Measurements from ENCODE around the gene PHAF1. TPM values are rescaled to one million over a fixed set of nuclear protein-coding genes. Genes with fewer than 3 reads are reported as not detected.
A peak's percentile ranks its signal among the peaks of the same experiment; 100 is the strongest.

The PHAF1 gene
- total and polyA plus RNA-seq, 9 of the 15 experiments (the other 6 are each of a cell fraction or from before 2014, with no cell fraction given) = 5.1 to 25.4 (median 13.8) TPM

DNA sequence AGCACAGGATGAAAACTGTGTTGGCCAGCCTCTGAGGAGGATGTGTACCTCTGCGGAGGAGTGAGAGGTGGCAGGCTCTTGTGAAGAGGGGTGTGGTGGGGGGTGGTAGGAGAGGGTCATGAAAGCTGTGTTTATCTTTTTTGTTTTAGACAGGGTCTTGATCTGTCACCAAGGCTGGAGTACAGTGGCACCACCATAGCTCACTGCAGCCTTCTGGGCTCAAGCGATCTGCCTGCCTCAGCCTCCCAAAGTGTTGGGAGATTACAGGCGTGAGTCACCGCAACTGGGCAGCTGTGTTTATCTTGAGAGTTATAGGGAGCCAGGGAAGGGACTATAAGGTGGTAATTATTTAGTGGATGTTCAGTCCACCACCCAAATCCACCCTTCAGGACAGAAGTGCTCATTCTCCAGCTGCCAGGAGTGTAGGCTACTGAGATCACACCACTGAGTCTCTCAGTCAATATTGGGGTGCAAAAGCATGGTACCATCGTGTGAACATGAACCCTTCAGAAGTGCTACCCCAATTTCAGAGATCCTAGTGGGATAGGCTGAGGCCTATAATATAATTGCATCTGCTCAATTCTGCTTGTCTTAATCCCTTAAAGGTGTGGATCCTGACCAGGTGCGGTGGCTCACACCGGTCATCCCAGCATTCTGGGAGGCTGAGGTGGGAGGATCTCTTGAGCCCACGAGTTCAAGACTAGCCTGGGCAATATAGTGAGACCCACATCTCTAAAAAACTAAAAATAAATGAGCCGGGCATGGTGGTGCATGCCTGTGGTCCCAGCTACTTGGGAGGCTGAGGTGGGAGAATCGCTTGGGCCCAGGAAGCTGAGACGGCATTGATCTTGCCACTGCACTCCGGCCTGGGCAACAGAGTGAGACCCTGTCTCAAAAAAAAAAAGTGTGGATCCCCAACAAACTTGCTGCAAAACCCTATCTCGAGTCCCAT is 81.0 kb downstream of the PHAF1 start (continued):
- TF ChIP-seq, protein P1, sequence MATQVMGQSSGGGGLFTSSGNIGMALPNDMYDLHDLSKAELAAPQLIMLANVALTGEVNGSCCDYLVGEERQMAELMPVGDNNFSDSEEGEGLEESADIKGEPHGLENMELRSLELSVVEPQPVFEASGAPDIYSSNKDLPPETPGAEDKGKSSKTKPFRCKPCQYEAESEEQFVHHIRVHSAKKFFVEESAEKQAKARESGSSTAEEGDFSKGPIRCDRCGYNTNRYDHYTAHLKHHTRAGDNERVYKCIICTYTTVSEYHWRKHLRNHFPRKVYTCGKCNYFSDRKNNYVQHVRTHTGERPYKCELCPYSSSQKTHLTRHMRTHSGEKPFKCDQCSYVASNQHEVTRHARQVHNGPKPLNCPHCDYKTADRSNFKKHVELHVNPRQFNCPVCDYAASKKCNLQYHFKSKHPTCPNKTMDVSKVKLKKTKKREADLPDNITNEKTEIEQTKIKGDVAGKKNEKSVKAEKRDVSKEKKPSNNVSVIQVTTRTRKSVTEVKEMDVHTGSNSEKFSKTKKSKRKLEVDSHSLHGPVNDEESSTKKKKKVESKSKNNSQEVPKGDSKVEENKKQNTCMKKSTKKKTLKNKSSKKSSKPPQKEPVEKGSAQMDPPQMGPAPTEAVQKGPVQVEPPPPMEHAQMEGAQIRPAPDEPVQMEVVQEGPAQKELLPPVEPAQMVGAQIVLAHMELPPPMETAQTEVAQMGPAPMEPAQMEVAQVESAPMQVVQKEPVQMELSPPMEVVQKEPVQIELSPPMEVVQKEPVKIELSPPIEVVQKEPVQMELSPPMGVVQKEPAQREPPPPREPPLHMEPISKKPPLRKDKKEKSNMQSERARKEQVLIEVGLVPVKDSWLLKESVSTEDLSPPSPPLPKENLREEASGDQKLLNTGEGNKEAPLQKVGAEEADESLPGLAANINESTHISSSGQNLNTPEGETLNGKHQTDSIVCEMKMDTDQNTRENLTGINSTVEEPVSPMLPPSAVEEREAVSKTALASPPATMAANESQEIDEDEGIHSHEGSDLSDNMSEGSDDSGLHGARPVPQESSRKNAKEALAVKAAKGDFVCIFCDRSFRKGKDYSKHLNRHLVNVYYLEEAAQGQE (IDR thresholded peaks at IDR 0.05; ENCODE audit: borderline replicate concordance) = no peak
- TF ChIP-seq, protein P1 (CRISPR knock-in tag; IDR thresholded peaks at IDR 0.05; ENCODE audit: low read depth) = no peak
- TF ChIP-seq, protein P2, sequence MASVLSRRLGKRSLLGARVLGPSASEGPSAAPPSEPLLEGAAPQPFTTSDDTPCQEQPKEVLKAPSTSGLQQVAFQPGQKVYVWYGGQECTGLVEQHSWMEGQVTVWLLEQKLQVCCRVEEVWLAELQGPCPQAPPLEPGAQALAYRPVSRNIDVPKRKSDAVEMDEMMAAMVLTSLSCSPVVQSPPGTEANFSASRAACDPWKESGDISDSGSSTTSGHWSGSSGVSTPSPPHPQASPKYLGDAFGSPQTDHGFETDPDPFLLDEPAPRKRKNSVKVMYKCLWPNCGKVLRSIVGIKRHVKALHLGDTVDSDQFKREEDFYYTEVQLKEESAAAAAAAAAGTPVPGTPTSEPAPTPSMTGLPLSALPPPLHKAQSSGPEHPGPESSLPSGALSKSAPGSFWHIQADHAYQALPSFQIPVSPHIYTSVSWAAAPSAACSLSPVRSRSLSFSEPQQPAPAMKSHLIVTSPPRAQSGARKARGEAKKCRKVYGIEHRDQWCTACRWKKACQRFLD (CRISPR knock-in tag; IDR thresholded peaks at IDR 0.05) = 0 out of 2 replicates have a peak, but pooled peaks have one; percentile 36
- TF ChIP-seq ZNF165 (CRISPR knock-in tag; IDR thresholded peaks at IDR 0.05; ENCODE audit: borderline replicate concordance) = no peak
- no peak for TF ChIP-seq DNMT1 (IDR thresholded peaks at IDR 0.05)
- no peak; the same call in 1 of the 2 replicates for TF ChIP-seq BHLHE40 (IDR thresholded peaks at IDR 0.05; ENCODE audit: low read length)
- no peak for TF ChIP-seq KDM2B (CRISPR knock-in tag; IDR thresholded peaks at IDR 0.05)
- TF ChIP-seq SP2 (IDR thresholded peaks at IDR 0.05; ENCODE audit: extremely low read depth, low read depth, low read length, poor library complexity, severe bottlenecking) = peak; percentile 13
- TF ChIP-seq, protein P3, sequence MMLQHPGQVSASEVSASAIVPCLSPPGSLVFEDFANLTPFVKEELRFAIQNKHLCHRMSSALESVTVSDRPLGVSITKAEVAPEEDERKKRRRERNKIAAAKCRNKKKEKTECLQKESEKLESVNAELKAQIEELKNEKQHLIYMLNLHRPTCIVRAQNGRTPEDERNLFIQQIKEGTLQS (IDR thresholded peaks at IDR 0.05) = peak; percentile 85
- TF ChIP-seq, protein P3 (CRISPR knock-in tag; conservative IDR thresholded peaks at IDR 0.05) = no peak
- TF ChIP-seq ZNF592 (IDR thresholded peaks at IDR 0.05) = 0 out of 2 replicates have a peak, but pooled peaks have one; percentile 23

All from K562 (cell line).